ENCODE results near the gene DNASE1L3.
"Not testable (repeated sequence)": the region's sequence is repeated elsewhere in the genome, so short reads cannot be mapped to it uniquely, and the experiment has no call there.

DNASE1L3 gene, protein sequence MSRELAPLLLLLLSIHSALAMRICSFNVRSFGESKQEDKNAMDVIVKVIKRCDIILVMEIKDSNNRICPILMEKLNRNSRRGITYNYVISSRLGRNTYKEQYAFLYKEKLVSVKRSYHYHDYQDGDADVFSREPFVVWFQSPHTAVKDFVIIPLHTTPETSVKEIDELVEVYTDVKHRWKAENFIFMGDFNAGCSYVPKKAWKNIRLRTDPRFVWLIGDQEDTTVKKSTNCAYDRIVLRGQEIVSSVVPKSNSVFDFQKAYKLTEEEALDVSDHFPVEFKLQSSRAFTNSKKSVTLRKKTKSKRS

GRCh38 chr3:58210761-58211460 lies at the start of gene DNASE1L3:
Gene DNASE1L3, minus strand, starts transcription at chr3:58210972. Its CDS starts 66 bp downstream, at chr3:58210906.
- Mint-ChIP-seq H3K9me3 (no peaks in the 10 kb centered on the region), H3K27me3 (ENCODE audit: low read depth) (peaks cover 11% of the 10 kb centered on the region), H3K4me3 (no peak within 1 kb of the TSS), H3K27ac (no peak within 1 kb of the TSS), H3K4me1 (ENCODE audit: low read depth) (peaks cover 15% of the 10 kb centered on the region), H3K36me3 (ENCODE audit: low read depth) (no peaks in the 10 kb centered on the region)

- Mint-ChIP-seq H3K27ac (no peak overlapping the region), H3K36me3 (ENCODE audit: low read depth) (peaks cover 1% of the 10 kb centered on the region), H3K4me3 (no peak overlapping the region), H3K27me3 (ENCODE audit: low read depth) (no peaks in the 10 kb centered on the region), H3K4me1 (ENCODE audit: low read depth) (peaks cover 3% of the 10 kb centered on the region), H3K9me3 (no peaks in the 10 kb centered on the region)
Observed at GRCh38 chr3:58260261-58260731, 49.5 kb upstream of the DNASE1L3 start.

- peaks cover 3% of the 10 kb centered on the region for H3K4me1 Mint-ChIP-seq (ENCODE audit: low read depth)
- H3K9me3 Mint-ChIP-seq, result no peaks in the 10 kb centered on the region
- no peak overlapping the region for H3K4me3 Mint-ChIP-seq
- H3K27ac Mint-ChIP-seq, result no peak overlapping the region
- no peaks in the 10 kb centered on the region for H3K27me3 Mint-ChIP-seq (ENCODE audit: low read depth)
- H3K36me3 Mint-ChIP-seq (ENCODE audit: low read depth), result peaks cover 1% of the 10 kb centered on the region
Observed at GRCh38 chr3:58258392-58259055, 47.8 kb upstream of the DNASE1L3 start.

DNA sequence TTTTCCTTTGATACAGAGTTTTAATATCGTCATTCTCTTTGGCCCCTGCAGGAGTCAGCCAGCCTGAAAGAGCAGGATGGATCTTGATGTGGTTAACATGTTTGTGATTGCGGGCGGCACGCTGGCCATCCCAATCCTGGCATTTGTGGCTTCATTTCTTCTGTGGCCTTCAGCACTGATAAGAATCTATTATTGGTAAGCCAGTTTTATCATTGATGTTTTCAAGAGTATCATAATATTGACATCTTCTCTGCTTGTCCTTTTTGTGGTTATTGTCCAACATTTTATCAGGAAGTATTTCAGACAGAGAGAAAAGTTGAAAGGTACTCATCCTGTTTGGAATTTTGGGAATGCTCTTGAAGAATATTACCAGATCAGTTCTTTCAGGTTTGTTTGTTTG lies 45.7 kb upstream of the DNASE1L3 start:
- Mint-ChIP-seq H3K36me3 (ENCODE audit: low read depth) (peaks cover 1% of the 10 kb centered on the region), H3K27ac (no peak overlapping the region), H3K4me1 (ENCODE audit: low read depth) (peaks cover 5% of the 10 kb centered on the region), H3K4me3 (no peak overlapping the region), H3K9me3 (no peaks in the 10 kb centered on the region), H3K27me3 (ENCODE audit: low read depth) (no peaks in the 10 kb centered on the region)

GRCh38 chr3:58256061-58256460 lies 45.3 kb upstream of the DNASE1L3 start:
- no peaks in the 10 kb centered on the region for H3K27me3 Mint-ChIP-seq (ENCODE audit: low read depth)
- no peaks in the 10 kb centered on the region for H3K9me3 Mint-ChIP-seq
- H3K36me3 Mint-ChIP-seq (ENCODE audit: low read depth), result peaks cover 1% of the 10 kb centered on the region
- H3K27ac Mint-ChIP-seq, result no peak overlapping the region
- peaks cover 5% of the 10 kb centered on the region for H3K4me1 Mint-ChIP-seq (ENCODE audit: low read depth)
- H3K4me3 Mint-ChIP-seq, result no peak overlapping the region

- Mint-ChIP-seq H3K4me1 (ENCODE audit: low read depth) (peaks cover 2% of the 10 kb centered on the region), H3K27me3 (ENCODE audit: low read depth) (peaks cover 4% of the 10 kb centered on the region), H3K36me3 (ENCODE audit: low read depth) (peaks cover 1% of the 10 kb centered on the region), H3K4me3 (no peak overlapping the region), H3K9me3 (no peaks in the 10 kb centered on the region), H3K27ac (no peak overlapping the region)
Observed at GRCh38 chr3:58254144-58254543, 43.4 kb upstream of the DNASE1L3 start.

- no peaks in the 10 kb centered on the region for H3K9me3 Mint-ChIP-seq
- H3K27me3 Mint-ChIP-seq (ENCODE audit: low read depth), result peaks cover 4% of the 10 kb centered on the region
- H3K36me3 Mint-ChIP-seq (ENCODE audit: low read depth), result no peaks in the 10 kb centered on the region
- H3K4me1 Mint-ChIP-seq (ENCODE audit: low read depth), result peaks cover 2% of the 10 kb centered on the region
- H3K4me3 Mint-ChIP-seq, result no peak overlapping the region
- H3K27ac Mint-ChIP-seq, result no peak overlapping the region
Observed at GRCh38 chr3:58251631-58252035, 40.9 kb upstream of the DNASE1L3 start.

DNA sequence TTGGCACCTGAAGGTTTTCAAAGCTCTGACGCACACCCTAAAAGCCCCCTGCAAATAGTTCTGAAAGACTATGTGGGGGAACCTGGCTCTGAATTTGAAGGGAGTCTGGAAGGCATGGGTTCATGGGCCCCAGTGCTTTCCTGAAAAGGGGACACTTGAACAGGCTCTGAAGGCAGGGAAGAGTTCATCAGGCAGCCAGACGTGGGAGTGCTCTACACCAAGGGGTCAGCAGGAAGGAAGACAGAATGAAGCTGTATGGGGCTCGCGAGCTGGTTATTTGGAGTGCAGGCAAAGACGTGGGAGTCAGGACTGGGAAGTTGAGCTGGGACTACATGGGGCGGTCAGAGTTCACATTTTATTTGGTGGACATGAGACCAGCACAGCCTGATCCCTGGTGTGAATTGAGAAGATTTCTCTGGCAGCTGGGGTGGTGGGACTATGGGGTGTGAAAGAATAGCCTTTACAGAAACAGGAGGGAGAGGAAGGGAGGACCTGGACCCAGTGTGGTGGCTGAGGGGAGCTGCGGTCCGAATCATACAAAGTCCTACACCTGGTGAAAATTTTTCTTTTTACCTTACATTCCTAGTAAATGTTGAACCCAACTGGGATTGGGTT lies 39.4 kb upstream of the DNASE1L3 start:
- Mint-ChIP-seq H3K36me3 (ENCODE audit: low read depth) (no peaks in the 10 kb centered on the region), H3K27ac (no peak overlapping the region), H3K4me3 (no peak overlapping the region), H3K27me3 (ENCODE audit: low read depth) (peaks cover 4% of the 10 kb centered on the region), H3K4me1 (ENCODE audit: low read depth) (peaks cover 2% of the 10 kb centered on the region), H3K9me3 (no peaks in the 10 kb centered on the region)

DNA sequence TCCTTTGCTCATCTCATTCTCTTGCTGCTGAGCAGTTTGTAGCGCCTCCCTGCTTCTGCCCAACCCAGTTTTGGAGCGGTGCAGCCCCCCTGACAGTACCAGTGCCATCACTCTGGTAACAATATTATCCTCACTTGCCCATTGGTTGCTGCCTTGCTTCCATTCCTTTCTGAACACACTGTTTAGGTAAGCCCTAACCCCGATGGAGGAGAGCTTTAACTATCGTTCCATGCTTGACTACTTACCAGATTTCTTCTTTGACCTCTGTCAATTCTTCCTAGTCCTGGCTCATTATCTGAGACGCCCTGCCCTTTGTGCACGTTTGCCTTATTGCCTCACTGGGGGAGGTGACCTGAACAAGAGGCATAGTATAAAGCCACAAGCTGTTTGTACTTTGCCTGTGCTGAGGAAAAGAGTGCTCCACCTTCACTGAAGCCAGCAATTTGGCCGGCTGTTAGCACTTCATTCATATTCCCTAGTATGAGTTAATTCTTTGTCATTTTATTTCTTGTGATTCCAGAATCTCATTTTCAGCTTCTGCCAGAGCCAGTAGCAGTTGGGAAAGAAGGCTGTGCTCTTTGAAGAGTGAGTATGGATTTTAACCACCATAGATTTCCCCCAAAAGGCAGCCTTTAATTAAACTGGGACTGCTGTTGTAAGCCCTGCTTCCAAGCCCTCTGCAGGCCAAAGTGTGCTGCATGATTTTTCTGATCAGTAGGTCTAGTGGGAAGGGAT lies 38.8 kb upstream of the DNASE1L3 start:
- Mint-ChIP-seq H3K9me3 (no peaks in the 10 kb centered on the region), H3K27me3 (ENCODE audit: low read depth) (peaks cover 4% of the 10 kb centered on the region), H3K36me3 (ENCODE audit: low read depth) (no peaks in the 10 kb centered on the region), H3K27ac (no peak overlapping the region), H3K4me3 (no peak overlapping the region), H3K4me1 (ENCODE audit: low read depth) (peaks cover 2% of the 10 kb centered on the region)

DNA sequence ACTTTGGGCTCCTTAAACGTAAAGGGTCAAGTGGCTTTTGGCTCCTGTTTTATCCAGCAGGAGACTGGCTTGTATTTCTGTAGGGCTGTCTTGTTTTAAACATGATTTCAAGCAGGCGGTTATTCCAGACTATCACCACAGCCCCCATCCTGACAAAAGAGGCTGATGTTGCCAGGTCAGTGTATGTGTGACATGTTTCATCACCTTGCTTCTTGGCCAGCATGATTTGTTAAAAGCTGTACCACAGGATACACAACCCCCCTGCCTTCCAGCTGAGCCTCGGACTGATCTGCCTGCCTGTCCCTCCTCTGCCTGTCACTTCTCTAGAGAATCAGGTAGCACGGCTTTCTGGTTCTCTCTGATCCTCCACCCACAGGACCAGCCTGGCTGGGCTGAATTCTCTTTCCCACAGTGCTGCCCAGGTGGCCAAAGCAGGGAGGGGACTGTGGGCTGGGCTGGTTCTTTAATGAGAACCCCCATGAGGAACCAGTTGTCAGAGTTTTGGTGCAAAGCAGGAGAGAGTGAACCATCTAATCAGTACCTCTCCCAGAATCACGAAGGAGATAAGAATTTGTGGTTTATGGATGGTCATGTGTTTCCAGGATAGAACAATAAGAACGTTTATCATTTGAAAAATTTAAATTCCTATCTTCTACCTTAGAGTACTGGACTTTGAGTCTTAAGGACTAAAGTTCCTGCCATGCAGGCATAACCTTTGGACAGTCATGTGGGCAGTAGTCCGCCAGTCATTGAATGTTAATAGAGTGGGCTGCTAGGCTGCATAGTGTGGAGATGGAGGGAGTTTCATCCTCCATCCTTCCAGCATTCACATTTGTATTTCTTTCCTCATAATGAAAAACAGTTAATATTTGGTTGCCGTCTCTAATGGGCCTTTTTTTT lies 35.6 kb upstream of the DNASE1L3 start:
- no peaks in the 10 kb centered on the region for H3K4me1 Mint-ChIP-seq (ENCODE audit: low read depth)
- no peaks in the 10 kb centered on the region for H3K9me3 Mint-ChIP-seq
- H3K27ac Mint-ChIP-seq, result no peak overlapping the region
- no peak overlapping the region for H3K4me3 Mint-ChIP-seq
- H3K36me3 Mint-ChIP-seq (ENCODE audit: low read depth), result no peaks in the 10 kb centered on the region
- H3K27me3 Mint-ChIP-seq (ENCODE audit: low read depth), result peaks cover 4% of the 10 kb centered on the region

DNA sequence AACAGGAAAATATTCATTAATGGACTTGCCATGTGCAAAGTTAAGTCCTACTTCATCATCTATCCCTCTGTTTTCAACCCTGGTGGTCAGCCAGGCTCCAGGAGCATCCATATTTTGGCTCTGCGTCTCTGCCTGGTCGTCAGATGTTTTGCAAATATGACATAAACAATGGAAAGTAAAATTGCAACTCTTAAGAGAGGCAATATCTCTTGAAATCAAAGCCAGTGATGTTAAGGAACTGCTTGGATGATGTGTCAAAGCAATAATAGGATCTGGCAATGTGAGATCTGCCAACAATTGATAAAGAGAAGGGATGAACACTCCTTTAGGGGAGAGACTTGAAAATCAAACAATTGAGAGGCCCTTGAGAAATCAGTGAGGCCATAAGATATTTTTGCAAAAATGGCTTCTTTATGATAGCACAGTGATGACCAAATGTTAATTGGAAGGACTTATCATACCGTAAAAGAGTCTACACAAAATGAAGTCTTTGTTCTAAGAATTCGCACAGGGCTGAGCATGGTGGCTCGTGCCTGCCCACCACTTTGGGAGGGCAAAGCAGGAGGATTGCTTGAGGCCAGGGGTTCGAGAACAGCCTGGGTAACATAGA lies 33.3 kb upstream of the DNASE1L3 start:
- H3K9me3 Mint-ChIP-seq, result no peaks in the 10 kb centered on the region
- no peak overlapping the region for H3K4me3 Mint-ChIP-seq
- no peaks in the 10 kb centered on the region for H3K27me3 Mint-ChIP-seq (ENCODE audit: low read depth)
- peaks cover 2% of the 10 kb centered on the region for H3K4me1 Mint-ChIP-seq (ENCODE audit: low read depth)
- H3K27ac Mint-ChIP-seq, result no peak overlapping the region
- H3K36me3 Mint-ChIP-seq (ENCODE audit: low read depth), result no peaks in the 10 kb centered on the region

DNA sequence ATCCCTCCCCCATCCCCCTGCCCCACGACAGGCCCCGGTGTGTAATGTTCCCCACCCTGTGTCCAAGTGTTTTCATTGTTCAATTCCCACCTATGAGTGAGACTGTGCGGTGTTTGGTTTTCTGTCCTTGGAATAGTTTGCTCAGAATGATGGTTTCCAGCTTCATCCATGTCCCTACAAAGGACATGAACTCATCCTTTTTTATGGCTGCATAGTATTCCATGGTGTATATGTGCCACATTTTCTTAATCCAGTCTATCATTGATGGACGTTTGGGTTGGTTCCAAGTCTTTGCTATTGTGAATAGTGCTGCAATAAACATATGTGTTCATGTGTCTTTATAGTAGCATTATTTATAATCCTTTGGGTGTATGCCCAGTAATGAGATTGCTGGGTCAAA lies 32.1 kb upstream of the DNASE1L3 start:
- H3K9me3 Mint-ChIP-seq; H3K27ac Mint-ChIP-seq; H3K36me3 Mint-ChIP-seq (ENCODE audit: low read depth): not testable (repeated sequence)

DNA sequence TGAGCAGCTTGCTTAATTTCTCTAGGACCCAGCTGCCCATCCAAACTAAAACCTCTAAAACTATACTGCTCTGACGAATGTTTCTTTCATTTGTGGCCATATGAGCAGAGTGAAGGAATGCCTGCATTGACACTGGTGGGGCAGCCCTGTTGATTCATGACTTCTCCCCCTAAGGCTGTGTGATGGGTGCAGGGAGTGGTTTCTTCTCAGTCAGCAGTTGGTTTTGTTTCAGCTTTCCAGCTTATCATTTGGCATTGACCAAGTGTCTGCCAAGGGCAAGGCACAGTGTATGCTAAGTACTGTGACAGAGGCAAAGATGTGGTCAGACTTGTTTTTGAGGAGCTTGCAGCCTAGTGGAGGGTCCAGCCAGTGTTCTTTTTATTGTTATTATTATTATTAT lies 31.6 kb upstream of the DNASE1L3 start:
- no peak overlapping the region for H3K4me3 Mint-ChIP-seq
- no peak overlapping the region for H3K27ac Mint-ChIP-seq
- no peaks in the 10 kb centered on the region for H3K36me3 Mint-ChIP-seq (ENCODE audit: low read depth)
- H3K4me1 Mint-ChIP-seq (ENCODE audit: low read depth), result peaks cover 8% of the 10 kb centered on the region
- peaks cover 3% of the 10 kb centered on the region for H3K27me3 Mint-ChIP-seq (ENCODE audit: low read depth)
- H3K9me3 Mint-ChIP-seq, result no peaks in the 10 kb centered on the region

More for the DNA sequence above, 32.1 kb upstream of the DNASE1L3 start:
- not testable (repeated sequence) for H3K4me1 Mint-ChIP-seq (ENCODE audit: low read depth); H3K27me3 Mint-ChIP-seq (ENCODE audit: low read depth); H3K4me3 Mint-ChIP-seq
